Smooth muscle cell of the umbilical artery (primary cell): ENCODE results near the gene MEGF11. TPM values are rescaled to one million over a fixed set of nuclear protein-coding genes. Genes with fewer than 3 reads are reported as not detected.

Experiments used
- total RNA-seq: library from RNA; depleted of rRNA; stranded (reverse); fragments of >200 nt; gene quantifications from 2 replicates; pipeline ENCODE4 v1.2.3, GENCODE V29; 2014

The MEGF11 gene
- not detected in 2 replicates for total RNA-seq

GRCh38 chr15:66253418-66254088, at the start of gene MEGF11:
Gene MEGF11 (minus strand): TSS chr15:66253750. CDS start chr15:66128403, 125,347 bp downstream.

GRCh38 chr15:66293419-66294156, 40.0 kb upstream of the MEGF11 start, which contains the start of gene DIS3L:
Gene DIS3L (plus strand): TSS chr15:66293568. CDS start chr15:66293597, 29 bp downstream.

DNA sequence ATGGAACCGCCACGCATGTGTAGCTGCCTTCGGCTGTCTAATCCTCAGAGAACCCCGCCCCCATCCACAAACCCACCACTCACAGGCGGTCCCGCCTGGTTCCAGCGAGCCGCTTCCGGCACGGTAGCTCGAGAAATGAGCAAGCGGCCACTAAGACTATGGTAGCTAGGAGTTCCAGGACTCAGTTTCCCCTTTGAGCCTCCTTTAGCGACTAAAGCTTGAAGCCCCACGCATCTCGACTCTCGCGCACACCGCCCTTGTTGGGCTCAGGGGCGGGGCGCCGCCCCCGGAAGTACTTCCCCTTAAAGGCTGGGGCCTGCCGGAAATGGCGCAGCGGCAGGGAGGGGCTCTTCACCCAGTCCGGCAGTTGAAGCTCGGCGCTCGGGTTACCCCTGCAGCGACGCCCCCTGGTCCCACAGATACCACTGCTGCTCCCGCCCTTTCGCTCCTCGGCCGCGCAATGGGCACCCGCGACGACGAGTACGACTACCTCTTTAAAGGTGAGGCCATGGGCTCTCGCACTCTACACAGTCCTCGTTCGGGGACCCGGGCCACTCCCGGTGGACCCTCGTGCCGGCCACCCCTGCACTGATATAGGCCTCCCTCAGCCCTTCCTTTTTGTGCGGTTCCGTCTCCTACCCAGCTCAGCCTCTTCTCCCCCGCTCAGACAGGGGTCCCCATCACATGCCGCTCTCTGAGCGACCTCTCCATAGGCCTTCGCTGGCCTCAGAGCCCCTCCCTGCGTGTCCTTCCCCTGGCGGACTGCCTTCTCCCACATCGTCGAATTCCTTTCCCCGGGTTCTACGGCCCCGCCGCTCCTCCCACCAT, 384.2 kb downstream of the MEGF11 start, which contains the start of gene RAB11A:
RAB11A (plus strand) TSS at position 366 of the 828 bp plus-strand sequence; CDS start at position 461, 95 bp downstream.

Other genes with a start within 250 kb of the MEGF11 start
- gene DIS3L, start 39.8 kb upstream of the MEGF11 start, total RNA-seq = 17.7 and 19.0 TPM in 2 replicates
- 8.3 and 12.9 TPM in 2 replicates for gene TIPIN, start 102.9 kb upstream of the MEGF11 start, total RNA-seq
- 38.0 and 53.7 TPM in 2 replicates for gene MAP2K1, start 133.2 kb upstream of the MEGF11 start, total RNA-seq
- gene SNAPC5, start 244.0 kb upstream of the MEGF11 start, total RNA-seq = 16.7 and 19.0 TPM in 2 replicates